ENCODE measurements around the gene PRTFDC1.
"Not testable (repeated sequence)": the region's sequence is repeated elsewhere in the genome, so short reads cannot be mapped to it uniquely, and the experiment has no call there.

PRTFDC1 gene

GRCh38 chr10:24929056-24929544 lies 23.3 kb downstream of the PRTFDC1 start:
- DNase-seq = no peak

- DNase-seq = no peak
These were observed 24.2 kb downstream of the PRTFDC1 start for GRCh38 chr10:24928163-24928562.

GRCh38 chr10:24926557-24926956 lies 25.8 kb downstream of the PRTFDC1 start:
- no peak for DNase-seq

GRCh38 chr10:24925799-24926198 lies 26.6 kb downstream of the PRTFDC1 start:
- no peak for DNase-seq

- not testable (repeated sequence) for DNase-seq
These were observed 27.9 kb downstream of the PRTFDC1 start for GRCh38 chr10:24924483-24924882.

- DNase-seq = not testable (repeated sequence)
These were observed 30.1 kb downstream of the PRTFDC1 start for GRCh38 chr10:24922222-24922868.

- peak; percentile 76 for DNase-seq
These were observed 31.2 kb downstream of the PRTFDC1 start for GRCh38 chr10:24920907-24921881.

- not testable (repeated sequence) for DNase-seq
These were observed 32.2 kb downstream of the PRTFDC1 start for GRCh38 chr10:24920192-24920591.

- DNase-seq = not testable (repeated sequence)
These were observed 32.8 kb downstream of the PRTFDC1 start for GRCh38 chr10:24919629-24920028.

GRCh38 chr10:24917979-24918378 lies 34.4 kb downstream of the PRTFDC1 start:
- no peak for DNase-seq

GRCh38 chr10:24917493-24917892 lies 34.9 kb downstream of the PRTFDC1 start:
- DNase-seq = no peak

GRCh38 chr10:24916365-24916764 lies 36.0 kb downstream of the PRTFDC1 start:
- DNase-seq = no peak

GRCh38 chr10:24915304-24915703 lies 37.1 kb downstream of the PRTFDC1 start:
- DNase-seq = no peak

GRCh38 chr10:24914148-24914547 lies 38.3 kb downstream of the PRTFDC1 start:
- DNase-seq = no peak

GRCh38 chr10:24912215-24912614 lies 40.2 kb downstream of the PRTFDC1 start:
- no peak for DNase-seq

- no peak for DNase-seq
These were observed 41.4 kb downstream of the PRTFDC1 start for GRCh38 chr10:24911029-24911428.

- DNase-seq = no peak
These were observed 41.8 kb downstream of the PRTFDC1 start for GRCh38 chr10:24910574-24910973.

- DNase-seq = no peak
These were observed 43.5 kb downstream of the PRTFDC1 start for GRCh38 chr10:24908793-24909423.

- no peak for DNase-seq
These were observed 44.5 kb downstream of the PRTFDC1 start for GRCh38 chr10:24907956-24908355.

GRCh38 chr10:24906372-24906771 lies 46.0 kb downstream of the PRTFDC1 start:
- DNase-seq = no peak

GRCh38 chr10:24904824-24905223 lies 47.6 kb downstream of the PRTFDC1 start:
- no peak for DNase-seq

- no peak for DNase-seq
These were observed 50.0 kb downstream of the PRTFDC1 start for GRCh38 chr10:24902400-24902728.

- no peak for DNase-seq
These were observed 50.6 kb downstream of the PRTFDC1 start for GRCh38 chr10:24901686-24902399.

Measured in activated CD8-positive, alpha-beta memory T cell treated with anti-CD3 and anti-CD28 coated beads, Interleukin-2, amount 50 U/mL, for 48 hours (primary cell).